RCC 7860 (cell line): ENCODE data around the gene FCGR1A.
"Not testable (repeated sequence)": the region's sequence is repeated elsewhere in the genome, so short reads cannot be mapped to it uniquely, and the experiment has no call there.

ENCODE experiments used
- DNase-seq: peaks from one replicate; pipeline ENCODE4 v3.0.0-alpha.2; 2015; ENCODE audit warnings: low spot score
- FAIRE-seq: peaks from 2 replicates; lab custom pipeline; 2012; peaks lifted over from hg19 to GRCh38; lab: Jason Lieb, UNC

FCGR1A gene

GRCh38 chr1:149775510-149776147 lies 6.9 kb upstream of the FCGR1A start:
- FAIRE-seq, DNase-seq: not testable (repeated sequence)

GRCh38 chr1:149777084-149777483 lies 5.4 kb upstream of the FCGR1A start:
- DNase-seq, FAIRE-seq: not testable (repeated sequence)

GRCh38 chr1:149778313-149778712 lies 4.2 kb upstream of the FCGR1A start:
- DNase-seq, FAIRE-seq: not testable (repeated sequence)

GRCh38 chr1:149781413-149781984 lies 995 bp upstream of the FCGR1A start:
- not testable (repeated sequence) for DNase-seq, FAIRE-seq

- not testable (repeated sequence) for FAIRE-seq, DNase-seq
These were observed 795 bp downstream of the FCGR1A start for GRCh38 chr1:149783289-149783688.

- DNase-seq, FAIRE-seq: not testable (repeated sequence)
These were observed 1.4 kb downstream of the FCGR1A start for GRCh38 chr1:149783868-149784267.

GRCh38 chr1:149787688-149788451 lies 5.4 kb downstream of the FCGR1A start:
- not testable (repeated sequence) for DNase-seq, FAIRE-seq

- peak; percentile 5 for DNase-seq
- FAIRE-seq, result not testable (repeated sequence)
These were observed 10.0 kb downstream of the FCGR1A start for GRCh38 chr1:149792502-149792901.

GRCh38 chr1:149792912-149793515 lies 10.5 kb downstream of the FCGR1A start:
- DNase-seq, result peak; percentile 4
- not testable (repeated sequence) for FAIRE-seq

GRCh38 chr1:149793885-149794284 lies 11.4 kb downstream of the FCGR1A start:
- DNase-seq, FAIRE-seq: not testable (repeated sequence)

- not testable (repeated sequence) for FAIRE-seq, DNase-seq
These were observed 19.1 kb downstream of the FCGR1A start for GRCh38 chr1:149801628-149802027.

GRCh38 chr1:149804417-149805080 lies 22.1 kb downstream of the FCGR1A start:
- FAIRE-seq, DNase-seq: not testable (repeated sequence)

GRCh38 chr1:149810697-149811405 lies 28.4 kb downstream of the FCGR1A start:
- FAIRE-seq, result not testable (repeated sequence)

GRCh38 chr1:149811514-149811889 lies 29.0 kb downstream of the FCGR1A start:
- peak; percentile 15 for DNase-seq
- FAIRE-seq, result not testable (repeated sequence)

More at GRCh38 chr1:149810697-149811405, 28.4 kb downstream of the FCGR1A start:
- DNase-seq, result peak; percentile 3

GRCh38 chr1:149811890-149812829 lies 29.7 kb downstream of the FCGR1A start:
- peak; percentile 90 for DNase-seq
- peak; percentile 89 for FAIRE-seq

GRCh38 chr1:149812893-149813801 lies 30.7 kb downstream of the FCGR1A start:
- peak; percentile 81 for DNase-seq
- FAIRE-seq, result peak; percentile 42

- FAIRE-seq, DNase-seq: not testable (repeated sequence)
These were observed 37.9 kb downstream of the FCGR1A start for GRCh38 chr1:149820387-149820786.

GRCh38 chr1:149826555-149826954 lies 44.1 kb downstream of the FCGR1A start:
- not testable (repeated sequence) for FAIRE-seq, DNase-seq
